NCI-H69 (cell line): ENCODE data around the gene WASHC1.
"Not testable (repeated sequence)": the region's sequence is repeated elsewhere in the genome, so short reads cannot be mapped to it uniquely, and the experiment has no call there.

Experiments
- DNase-seq: peaks from one replicate; lab custom pipeline; 2025; lab: John Stamatoyannopoulos, UW

WASHC1 gene

DNA sequence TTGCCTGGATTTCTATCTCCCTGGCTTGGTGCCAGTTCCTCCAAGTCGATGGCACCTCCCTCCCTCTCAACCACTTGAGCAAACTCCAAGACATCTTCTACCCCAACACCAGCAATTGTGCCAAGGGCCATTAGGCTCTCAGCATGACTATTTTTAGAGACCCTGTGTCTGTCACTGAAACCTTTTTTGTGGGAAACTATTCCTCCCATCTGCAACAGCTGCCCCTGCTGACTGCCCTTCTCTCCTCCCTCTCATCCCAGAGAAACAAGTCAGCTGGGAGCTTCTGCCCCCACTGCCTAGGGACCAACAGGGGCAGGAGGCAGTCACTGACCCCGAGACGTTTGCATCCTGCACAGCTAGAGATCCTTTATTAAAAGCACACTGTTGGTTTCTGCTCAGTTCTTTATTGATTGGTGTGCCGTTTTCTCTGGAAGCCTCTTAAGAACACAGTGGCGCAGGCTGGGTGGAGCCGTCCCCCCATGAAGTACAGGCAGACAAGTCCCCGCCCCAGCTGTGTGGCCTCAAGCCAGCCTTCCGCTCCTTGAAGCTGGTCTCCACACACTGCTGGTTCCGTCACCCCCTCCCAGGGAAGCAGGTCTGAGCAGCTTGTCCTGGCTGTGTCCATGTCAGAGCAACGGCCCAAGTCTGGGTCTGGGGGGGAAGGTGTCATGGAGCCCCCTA, 15.0 kb downstream of the WASHC1 start:
- not testable (repeated sequence) for DNase-seq

- DNase-seq, result not testable (repeated sequence)
Measured at GRCh38 chr9:11206-11605, 18.1 kb downstream of the WASHC1 start.

DNA sequence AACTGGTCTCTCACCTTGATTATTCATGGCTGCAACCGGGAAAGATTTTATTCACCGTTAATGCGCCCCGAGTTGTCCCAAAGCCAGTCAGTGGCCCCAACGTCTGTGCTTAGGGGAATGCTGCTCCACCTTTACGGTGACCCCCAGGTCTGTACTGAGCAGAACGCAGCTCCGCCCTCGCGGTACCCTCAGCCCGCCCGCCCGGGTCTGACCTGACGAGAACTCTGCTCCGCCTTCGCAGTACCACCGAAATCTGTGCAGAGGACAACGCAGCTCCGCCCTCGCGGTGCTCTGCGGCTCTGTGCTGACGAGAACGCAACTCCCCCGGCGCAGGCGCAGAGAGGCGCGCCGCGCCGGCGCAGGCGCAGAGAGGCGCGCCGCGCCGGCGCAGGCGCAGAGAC, 18.6 kb downstream of the WASHC1 start:
- DNase-seq, result not testable (repeated sequence)

- not testable (repeated sequence) for DNase-seq
Measured at GRCh38 chr9:10207-10606, 19.0 kb downstream of the WASHC1 start.
